K562 (cell line): Measurements from ENCODE around the gene IQCN. TPM values are rescaled to one million over a fixed set of nuclear protein-coding genes. Genes with fewer than 3 reads are reported as not detected.

Experiments
- E4F1 ChIP-seq: fragments of 250-450 bp; sonication (Bioruptor Pico); IDR thresholded peaks from 2 replicates; pipeline ENCODE4 v1.5.0; 2021; ENCODE audit warnings: mild to moderate bottlenecking, borderline replicate concordance
- NCOA2 ChIP-seq, 2 experiments: fragments of 450-650 bp; IDR thresholded peaks; 2 replicates each; pipeline ENCODE4 v1.6.1; 2018; ENCODE audit warnings: mild to moderate bottlenecking in 2 of 2, moderate library complexity in 1 of 2; ENCODE audit not compliant: partially characterized antibody in 2 of 2
- PTBP1 ChIP-seq: fragments of 200-400 bp; formaldehyde crosslinking; IDR thresholded peaks from 2 replicates; pipeline ENCODE4 v1.6.1; 2017; ENCODE audit warnings: low read depth, low read length
- PURB ChIP-seq: sonication (generic); formaldehyde crosslinking; IDR thresholded peaks from 2 replicates; pipeline ENCODE4 v1.9.0; 2021; ENCODE audit warnings: low read depth, mild to moderate bottlenecking, missing genetic modification reagents
- SIX5 ChIP-seq, 2 experiments: IDR thresholded peaks; 2 replicates each; pipeline ENCODE4 v1.6.1; 2011; ENCODE audit warnings: low read length in 2 of 2, borderline replicate concordance in 1 of 2, low read depth in 1 of 2, mild to moderate bottlenecking in 1 of 2, moderate library complexity in 1 of 2; ENCODE audit not compliant: insufficient read depth in 1 of 2
- ZBTB40 ChIP-seq, 2 experiments: fragments of 450-650 bp in 1 of 2; sonication (generic) in 1 of 2; formaldehyde crosslinking in 1 of 2; IDR thresholded peaks; 2 replicates each; pipeline versions ENCODE4 v1.7.1 to v1.9.0; 2016 to 2022; ENCODE audit warnings: inconsistent platforms in 1 of 2, mild to moderate bottlenecking in 1 of 2, missing genetic modification reagents in 1 of 2
- ZBTB49 ChIP-seq: sonication (generic); formaldehyde crosslinking; IDR thresholded peaks from 2 replicates; pipeline ENCODE4 v1.8.0; 2022; ENCODE audit warnings: missing genetic modification reagents, mild to moderate bottlenecking, borderline replicate concordance
- ZNF24 ChIP-seq: fragments of 450-650 bp; IDR thresholded peaks from 2 replicates; pipeline ENCODE4 v1.6.1; 2016
- ZNF277 ChIP-seq: fragments of 250-450 bp; sonication (Bioruptor Pico); IDR thresholded peaks from 2 replicates; pipeline ENCODE4 v1.8.0; 2022; ENCODE audit warnings: inconsistent platforms, mild to moderate bottlenecking, moderate library complexity, borderline replicate concordance
- ZNF445 ChIP-seq: fragments of 250-450 bp; sonication (Bioruptor Pico); IDR thresholded peaks from 2 replicates; pipeline ENCODE4 v1.4.0; 2020; ENCODE audit warnings: low read depth, mild to moderate bottlenecking, moderate library complexity
- polyA plus RNA-seq, 8 experiments: library from polyadenylated mRNA; depleted of rRNA in 4 of 8; stranded (reverse) in 5 of 8; unstranded in 3 of 8; fragments of >200 nt; fragmentation: Nextera tagmentation in 2 of 8; fragmentation: Illumina TruSeq in 1 of 8; extraction: Ambion mirVana in 2 of 8; extraction: Trizol in 1 of 8; gene quantifications; 2 replicates each; pipeline versions ENCODE4 v1.2.1 to v1.2.3, GENCODE V29; 2011 to 2014; ENCODE audit warnings: inconsistent platforms in 1 of 8, missing spikeins in 1 of 8
- total RNA-seq, 7 experiments: library from RNA; depleted of rRNA in 6 of 7; stranded (reverse); fragments of >200 nt in 6 of 7; fragmentation: Illumina TruSeq in 2 of 7; extraction: Trizol in 2 of 7; gene quantifications; 2 replicates each; pipeline versions ENCODE4 v1.2.1 to v1.2.3, GENCODE V29; 2011 to 2021; ENCODE audit warnings: low replicate concordance in 1 of 7

The IQCN gene
- total and polyA plus RNA-seq, 9 of the 15 experiments (the other 6 are each of a cell fraction or from before 2014, with no cell fraction given) = 0.01 to 0.07 (median 0.04) TPM; not detected in 3

- no peak for TF ChIP-seq ZBTB40 (IDR thresholded peaks at IDR 0.05)
- TF ChIP-seq ZBTB40 (CRISPR knock-in tag; IDR thresholded peaks at IDR 0.05) = no peak; the same call in 1 of the 2 replicates
- TF ChIP-seq ZNF24 = no peak
- TF ChIP-seq ZNF277 (CRISPR knock-in tag) = no peak
- no peak for TF ChIP-seq NCOA2 (IDR thresholded peaks at IDR 0.05; ENCODE audit: partially characterized antibody in 2 of 2)
- no peak for TF ChIP-seq ZBTB49 (CRISPR knock-in tag)
- no peak for TF ChIP-seq E4F1 (CRISPR knock-in tag)
- no peak for TF ChIP-seq ZNF445
- TF ChIP-seq PTBP1 = no peak
- TF ChIP-seq PURB (CRISPR knock-in tag) = no peak; the same call in 1 of the 2 replicates
- TF ChIP-seq SIX5 (IDR thresholded peaks at IDR 0.05; ENCODE audit: borderline replicate concordance in 1 of 2, insufficient read depth in 1 of 2, low read depth in 1 of 2, low read length in 2 of 2) = no peak
These were observed 26.9 kb upstream of the IQCN start (continued) for GRCh38 chr19:18300930-18301717.
